ENCODE measurements around the gene DEFB112. TPM values are rescaled to one million over a fixed set of nuclear protein-coding genes. Genes with fewer than 3 reads are reported as not detected.

Gene DEFB112
- total RNA-seq, 1 donor from 2014 or later, result not detected

GRCh38 chr6:50093116-50093937 lies 43.6 kb upstream of the DEFB112 start:
- DNase-seq (ENCODE audit: low spot score), result no peak

GRCh38 chr6:50091641-50092040 lies 41.9 kb upstream of the DEFB112 start:
- H3K4me3 Mint-ChIP-seq (ENCODE audit: unreplicated experiment), result no peak overlapping the region
- H3K4me1 Mint-ChIP-seq (ENCODE audit: low read depth), result peaks cover 11% of the 10 kb centered on the region
- H3K9me3 Mint-ChIP-seq (ENCODE audit: low read depth), result peaks cover 5% of the 10 kb centered on the region
- no peak for DNase-seq (ENCODE audit: low spot score)
- TF ChIP-seq CTCF (IDR thresholded peaks at IDR 0.05), result no peak
- no peaks in the 10 kb centered on the region for H3K36me3 Mint-ChIP-seq (ENCODE audit: low read depth)
- no peak overlapping the region for H3K27ac Mint-ChIP-seq (ENCODE audit: unreplicated experiment)
- H3K27me3 Mint-ChIP-seq (ENCODE audit: low read depth), result peaks cover 2% of the 10 kb centered on the region

More at GRCh38 chr6:50093116-50093937, 43.6 kb upstream of the DEFB112 start:
- TF ChIP-seq CTCF (IDR thresholded peaks at IDR 0.05), result no peak
- Mint-ChIP-seq H3K27ac (ENCODE audit: unreplicated experiment) (no peak overlapping the region), H3K9me3 (ENCODE audit: low read depth) (peaks cover 5% of the 10 kb centered on the region), H3K4me1 (ENCODE audit: low read depth) (no peaks in the 10 kb centered on the region), H3K4me3 (ENCODE audit: unreplicated experiment) (no peak overlapping the region), H3K27me3 (ENCODE audit: low read depth) (peaks cover 7% of the 10 kb centered on the region), H3K36me3 (ENCODE audit: low read depth) (no peaks in the 10 kb centered on the region)

GRCh38 chr6:50089911-50090310 lies 40.2 kb upstream of the DEFB112 start:
- Mint-ChIP-seq H3K36me3 (ENCODE audit: low read depth) (no peaks in the 10 kb centered on the region), H3K27me3 (ENCODE audit: low read depth) (no peaks in the 10 kb centered on the region), H3K4me3 (ENCODE audit: unreplicated experiment) (no peak overlapping the region), H3K9me3 (ENCODE audit: low read depth) (peaks cover 5% of the 10 kb centered on the region), H3K27ac (ENCODE audit: unreplicated experiment) (no peak overlapping the region), H3K4me1 (ENCODE audit: low read depth) (peaks cover 11% of the 10 kb centered on the region)
- no peak for DNase-seq (ENCODE audit: low spot score)
- no peak for TF ChIP-seq CTCF (IDR thresholded peaks at IDR 0.05)

- no peak overlapping the region for H3K27ac Mint-ChIP-seq (ENCODE audit: unreplicated experiment)
- H3K4me3 Mint-ChIP-seq (ENCODE audit: unreplicated experiment), result no peak overlapping the region
- peaks cover 5% of the 10 kb centered on the region for H3K9me3 Mint-ChIP-seq (ENCODE audit: low read depth)
- H3K27me3 Mint-ChIP-seq (ENCODE audit: low read depth), result no peaks in the 10 kb centered on the region
- no peaks in the 10 kb centered on the region for H3K36me3 Mint-ChIP-seq (ENCODE audit: low read depth)
- no peak for DNase-seq (ENCODE audit: low spot score)
- H3K4me1 Mint-ChIP-seq (ENCODE audit: low read depth), result peaks cover 11% of the 10 kb centered on the region
- peak; percentile 49 for TF ChIP-seq CTCF (IDR thresholded peaks at IDR 0.05)
Observed at GRCh38 chr6:50087231-50087954, 37.7 kb upstream of the DEFB112 start.

- no peaks in the 10 kb centered on the region for H3K4me1 Mint-ChIP-seq (ENCODE audit: low read depth)
- H3K9me3 Mint-ChIP-seq (ENCODE audit: low read depth), result peaks cover 9% of the 10 kb centered on the region
- no peak overlapping the region for H3K4me3 Mint-ChIP-seq (ENCODE audit: unreplicated experiment)
- no peaks in the 10 kb centered on the region for H3K36me3 Mint-ChIP-seq (ENCODE audit: low read depth)
- no peak for TF ChIP-seq CTCF (IDR thresholded peaks at IDR 0.05)
- H3K27me3 Mint-ChIP-seq (ENCODE audit: low read depth), result peaks cover 9% of the 10 kb centered on the region
- no peak for DNase-seq (ENCODE audit: low spot score)
- no peak overlapping the region for H3K27ac Mint-ChIP-seq (ENCODE audit: unreplicated experiment)
Observed at GRCh38 chr6:50077385-50077784, 27.7 kb upstream of the DEFB112 start.
